ENCODE results near the gene USP22.

DNA sequence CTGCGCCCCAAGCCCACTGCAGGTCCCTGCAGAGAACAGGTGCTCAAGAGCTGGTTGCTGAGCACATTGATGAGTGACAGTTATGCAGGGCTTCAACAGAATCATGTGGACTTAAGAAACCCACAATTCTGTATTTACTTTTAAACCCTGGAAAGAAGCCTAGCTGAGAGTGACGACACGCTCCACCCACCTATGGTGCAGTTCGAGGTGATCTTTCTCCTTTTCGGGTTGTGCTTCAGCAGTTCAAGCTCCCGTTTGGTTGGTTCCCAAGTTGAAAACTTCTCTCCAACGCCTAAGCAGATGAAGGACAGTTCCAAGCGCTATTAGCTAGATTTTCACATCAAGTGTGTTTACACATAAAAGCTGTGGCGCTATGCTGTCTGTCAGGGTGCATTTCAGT, 23.9 kb downstream of the USP22 start:
- no peak for TF ChIP-seq ZNF274 (IDR thresholded peaks at IDR 0.05; ENCODE audit: low read depth, low read length)
- no peak for TF ChIP-seq YY1 (IDR thresholded peaks at IDR 0.05; ENCODE audit: insufficient read depth, insufficient read length)

Data from NT2/D1 (cell line).